ENCODE measurements around the gene KAZN.
"Not testable (repeated sequence)": the region's sequence is repeated elsewhere in the genome, so short reads cannot be mapped to it uniquely, and the experiment has no call there.

The KAZN gene

GRCh38 chr1:14956579-14957195, 358.2 kb downstream of the KAZN start:
- DNase-seq (ENCODE audit: low spot score): no peak

- no peak for DNase-seq (ENCODE audit: low spot score)
Observed at GRCh38 chr1:14957375-14958098, 359.1 kb downstream of the KAZN start.

- DNase-seq (ENCODE audit: low spot score): no peak
Observed at GRCh38 chr1:14958249-14959058, 360.0 kb downstream of the KAZN start.

- DNase-seq (ENCODE audit: low spot score): no peak
Observed at GRCh38 chr1:14959059-14959694, 360.7 kb downstream of the KAZN start.

- no peak for DNase-seq (ENCODE audit: low spot score)
Observed at GRCh38 chr1:14961661-14962267, 363.3 kb downstream of the KAZN start.

GRCh38 chr1:14962407-14962806, 363.9 kb downstream of the KAZN start:
- no peak for DNase-seq (ENCODE audit: low spot score)

- DNase-seq (ENCODE audit: low spot score): not testable (repeated sequence)
Observed at GRCh38 chr1:14963791-14964710, 365.6 kb downstream of the KAZN start.

- no peak for DNase-seq (ENCODE audit: low spot score)
Observed at GRCh38 chr1:14964711-14965055, 366.2 kb downstream of the KAZN start.

GRCh38 chr1:14968251-14968851, 369.9 kb downstream of the KAZN start:
- DNase-seq (ENCODE audit: low spot score): peak; percentile 65

- DNase-seq (ENCODE audit: low spot score): peak; percentile 33
Observed at GRCh38 chr1:14969006-14969405, 370.5 kb downstream of the KAZN start.

- DNase-seq (ENCODE audit: low spot score): peak; percentile 36
Observed at GRCh38 chr1:14970115-14970798, 371.8 kb downstream of the KAZN start.

- DNase-seq (ENCODE audit: low spot score): no peak
Observed at GRCh38 chr1:14970799-14971141, 372.3 kb downstream of the KAZN start.

- no peak for DNase-seq (ENCODE audit: low spot score)
Observed at GRCh38 chr1:14971221-14971620, 372.7 kb downstream of the KAZN start.

GRCh38 chr1:14972107-14972506, 373.6 kb downstream of the KAZN start:
- no peak for DNase-seq (ENCODE audit: low spot score)

- no peak for DNase-seq (ENCODE audit: low spot score)
Observed at GRCh38 chr1:14973773-14974172, 375.3 kb downstream of the KAZN start.

- no peak for DNase-seq (ENCODE audit: low spot score)
Observed at GRCh38 chr1:14974361-14974760, 375.9 kb downstream of the KAZN start.

- no peak for DNase-seq (ENCODE audit: low spot score)
Observed at GRCh38 chr1:14975119-14975518, 376.6 kb downstream of the KAZN start.

- DNase-seq (ENCODE audit: low spot score): no peak
Observed at GRCh38 chr1:14976256-14976655, 377.8 kb downstream of the KAZN start.

GRCh38 chr1:14977338-14977931, 378.9 kb downstream of the KAZN start:
- no peak for DNase-seq (ENCODE audit: low spot score)
